ENCODE measurements around the gene ZNF175.
A peak's percentile ranks its signal among the peaks of the same experiment; 100 is the strongest.

DNA sequence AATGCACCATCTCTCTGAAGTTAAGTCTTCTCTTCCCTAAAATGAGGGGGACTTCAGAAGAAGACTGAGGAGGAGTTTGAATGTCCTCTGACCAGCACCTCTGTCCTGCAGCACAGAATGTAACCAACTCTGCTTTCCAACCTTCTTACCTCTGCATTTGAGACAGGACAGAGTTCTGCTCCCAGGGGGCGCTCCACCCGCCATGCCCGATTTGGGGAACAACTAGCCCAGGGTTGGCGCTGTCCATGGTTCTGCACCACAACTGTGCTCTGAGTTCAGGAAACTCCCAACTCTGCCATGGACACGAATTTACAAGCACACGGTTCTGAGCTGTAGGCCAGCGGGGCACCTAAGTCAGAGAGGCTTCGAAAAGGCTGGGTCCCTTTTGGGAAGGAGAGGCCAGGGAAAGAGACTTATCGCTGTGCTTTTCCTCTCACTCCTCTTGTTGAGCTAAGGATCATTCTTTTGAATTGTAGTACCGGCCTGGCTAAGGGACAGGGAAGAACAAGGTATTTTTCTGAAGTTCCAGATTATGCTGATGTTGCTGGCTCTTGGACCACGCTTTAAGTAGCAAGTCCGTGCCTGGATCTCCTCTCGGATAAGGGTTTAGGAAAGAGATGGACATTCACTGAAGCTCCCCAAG lies 37.0 kb downstream of the ZNF175 start:
- TF ChIP-seq, protein P1, sequence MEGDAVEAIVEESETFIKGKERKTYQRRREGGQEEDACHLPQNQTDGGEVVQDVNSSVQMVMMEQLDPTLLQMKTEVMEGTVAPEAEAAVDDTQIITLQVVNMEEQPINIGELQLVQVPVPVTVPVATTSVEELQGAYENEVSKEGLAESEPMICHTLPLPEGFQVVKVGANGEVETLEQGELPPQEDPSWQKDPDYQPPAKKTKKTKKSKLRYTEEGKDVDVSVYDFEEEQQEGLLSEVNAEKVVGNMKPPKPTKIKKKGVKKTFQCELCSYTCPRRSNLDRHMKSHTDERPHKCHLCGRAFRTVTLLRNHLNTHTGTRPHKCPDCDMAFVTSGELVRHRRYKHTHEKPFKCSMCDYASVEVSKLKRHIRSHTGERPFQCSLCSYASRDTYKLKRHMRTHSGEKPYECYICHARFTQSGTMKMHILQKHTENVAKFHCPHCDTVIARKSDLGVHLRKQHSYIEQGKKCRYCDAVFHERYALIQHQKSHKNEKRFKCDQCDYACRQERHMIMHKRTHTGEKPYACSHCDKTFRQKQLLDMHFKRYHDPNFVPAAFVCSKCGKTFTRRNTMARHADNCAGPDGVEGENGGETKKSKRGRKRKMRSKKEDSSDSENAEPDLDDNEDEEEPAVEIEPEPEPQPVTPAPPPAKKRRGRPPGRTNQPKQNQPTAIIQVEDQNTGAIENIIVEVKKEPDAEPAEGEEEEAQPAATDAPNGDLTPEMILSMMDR (optimal IDR thresholded peaks at IDR 0.05 in 1 of 3, IDR thresholded peaks at IDR 0.05 in 1 of 3, conservative IDR thresholded peaks at IDR 0.05 in 1 of 3; ENCODE audit: extremely low read depth in 1 of 3, insufficient read depth in 2 of 3, low read length in 3 of 3), result peak; percentile 90 to 94 (median 92)
- no peak for TF ChIP-seq EZH2 (IDR thresholded peaks at IDR 0.05; ENCODE audit: low read length)
